Activated CD4-positive, alpha-beta T cell treated with anti-CD3 and anti-CD28 coated beads, Interleukin-2, amount 50 U/mL, for 16 hours (primary cell): ENCODE measurements around the gene ODAD3.

ENCODE experiments used
- DNase-seq: peaks from one replicate; pipeline ENCODE4 v3.0.0-alpha.2; 2020

The ODAD3 gene

GRCh38 chr19:11373885-11374432, 61.0 kb downstream of the ODAD3 start:
- DNase-seq = no peak

- no peak for DNase-seq
Observed at GRCh38 chr19:11373166-11373884, 61.6 kb downstream of the ODAD3 start.

GRCh38 chr19:11370744-11371143, 64.2 kb downstream of the ODAD3 start:
- no peak for DNase-seq
